Endothelial cell of umbilical vein (primary cell): Measurements from ENCODE around the gene CNKSR3. TPM values are rescaled to one million over a fixed set of nuclear protein-coding genes. Genes with fewer than 3 reads are reported as not detected.

Experiments used
- BruUV-seq: library from RNA; stranded (reverse); fragments of 400-500 nt; replicated peaks from 2 replicates; lab custom pipeline; 2021; lab: Mats Ljungman, UMichigan
- CTCF ChIA-PET: fragments of 300-600, 350-600 bp; sonication (Branson Sonifier 250); formaldehyde crosslinking; loops from one replicate; lab custom pipeline; 2021; ENCODE audit warnings: antibody characterized with exemption, inconsistent platforms; lab: Charles Lee
- POLR2A ChIA-PET: fragments of 300-600, 350-600 bp; sonication (Branson Sonifier 250); formaldehyde crosslinking; loops from one replicate; lab custom pipeline; 2021; ENCODE audit warnings: antibody characterized with exemption, inconsistent platforms; lab: Charles Lee
- DNase-seq: peaks from one replicate; pipeline ENCODE4 v3.0.0-alpha.2; 2011; ENCODE audit warnings: low read depth, low spot score
- FAIRE-seq: peaks from 2 replicates; lab custom pipeline; 2011; peaks lifted over from hg19 to GRCh38; lab: Jason Lieb, UNC
- H2AFZ ChIP-seq: 2 replicates; pipeline ENCODE4 v1.6.0; 2012; ENCODE audit warnings: low read depth, low read length, control low read depth, inconsistent platforms
- H3K27ac ChIP-seq: 2 replicates; pipeline ENCODE4 v1.5.1; 2011; ENCODE audit warnings: low read depth, mild to moderate bottlenecking, control low read depth, low read length, moderate library complexity; ENCODE audit not compliant: insufficient read depth
- H3K27me3 ChIP-seq, 2 experiments: 2 replicates each; pipeline versions ENCODE4 v1.6.0 to v1.6.1; 2011; ENCODE audit warnings: low read length in 2 of 2, mixed read lengths in 1 of 2; ENCODE audit not compliant: control insufficient read depth in 2 of 2, insufficient read depth in 2 of 2
- H3K36me3 ChIP-seq, 2 experiments: 2 replicates in 1 of 2; 3 replicates in 1 of 2; pipeline ENCODE4 v1.5.1; 2011; ENCODE audit warnings: low read length in 2 of 2, mild to moderate bottlenecking in 1 of 2, moderate library complexity in 1 of 2; ENCODE audit not compliant: control insufficient read depth in 2 of 2, insufficient read depth in 2 of 2; ENCODE audit errors: extremely low read depth in 1 of 2
- H3K4me1 ChIP-seq: 3 replicates; pipeline ENCODE4 v1.5.1; 2011; ENCODE audit warnings: mild to moderate bottlenecking, low read length; ENCODE audit not compliant: control insufficient read depth, insufficient read depth; ENCODE audit errors: extremely low read depth
- H3K4me2 ChIP-seq: 2 replicates; pipeline ENCODE4 v1.6.1; 2011; ENCODE audit warnings: low read length, control low read depth, mixed read lengths; ENCODE audit not compliant: insufficient read depth
- H3K4me3 ChIP-seq, 3 experiments: fragments of 200-600 bp in 1 of 3; sonication (generic), shearing (Covaris generic) in 1 of 3; replicated peaks in 1 of 3; 2 replicates each; pipeline ENCODE4 v1.5.1; 2011 to 2016; ENCODE audit warnings: control low read depth in 3 of 3, low read length in 3 of 3, mild to moderate bottlenecking in 2 of 3, inconsistent platforms in 1 of 3, low read depth in 1 of 3, moderate library complexity in 1 of 3; ENCODE audit not compliant: insufficient read depth in 1 of 3
- H3K79me2 ChIP-seq: 2 replicates; pipeline ENCODE4 v1.6.0; 2012; ENCODE audit warnings: low read length, inconsistent platforms; ENCODE audit not compliant: control insufficient read depth, insufficient read depth
- H3K9ac ChIP-seq: replicated peaks from 2 replicates; pipeline ENCODE3; 2011; ENCODE audit warnings: low read length, control low read depth; ENCODE audit not compliant: insufficient read depth; ENCODE audit errors: extremely low read depth
- H3K9me1 ChIP-seq: replicated peaks from 3 replicates; pipeline ENCODE4 v1.6.0; 2011; ENCODE audit warnings: mild to moderate bottlenecking, low read length; ENCODE audit not compliant: control insufficient read depth, insufficient read depth; ENCODE audit errors: extremely low read depth
- H3K9me3 ChIP-seq: replicated peaks from 2 replicates; pipeline ENCODE4 v1.5.1; 2012; ENCODE audit warnings: low read length, inconsistent platforms; ENCODE audit not compliant: control insufficient read depth, insufficient read depth
- H4K20me1 ChIP-seq: replicated peaks from 2 replicates; pipeline ENCODE3; 2011; ENCODE audit warnings: mild to moderate bottlenecking, low read length; ENCODE audit not compliant: control insufficient read depth, insufficient read depth; ENCODE audit errors: extremely low read depth
- CTCF ChIP-seq, 2 donors: IDR thresholded peaks; 1 replicate in 1 of 2; 2 replicates in 1 of 2; pipeline ENCODE4 v1.5.1; 2011; ENCODE audit warnings: low read length in 2 of 2, mild to moderate bottlenecking in 2 of 2, moderate library complexity in 2 of 2, control low read depth in 1 of 2, inconsistent platforms in 1 of 2, low read depth in 1 of 2; ENCODE audit not compliant: insufficient read depth in 1 of 2; ENCODE audit errors: extremely low read depth in 1 of 2
- EZH2 ChIP-seq: IDR thresholded peaks from 2 replicates; pipeline ENCODE4 v1.6.1; 2012; ENCODE audit warnings: borderline replicate concordance, low read depth, mild to moderate bottlenecking, moderate library complexity, low read length, inconsistent platforms; ENCODE audit not compliant: severe bottlenecking
- FOS ChIP-seq: IDR thresholded peaks from 2 replicates; pipeline ENCODE4 v1.6.1; 2011; ENCODE audit warnings: mild to moderate bottlenecking, low read length, moderate library complexity, borderline replicate concordance; ENCODE audit not compliant: insufficient read depth
- GATA2 ChIP-seq: IDR thresholded peaks from 2 replicates; pipeline ENCODE4 v1.7.0; 2011; ENCODE audit warnings: low read depth, mild to moderate bottlenecking, moderate library complexity, mixed read lengths, low read length; ENCODE audit not compliant: insufficient read length, insufficient read depth
- JUN ChIP-seq: IDR thresholded peaks from 2 replicates; pipeline ENCODE4 v1.6.1; 2011; ENCODE audit warnings: borderline replicate concordance, low read depth; ENCODE audit not compliant: insufficient read length, insufficient read depth
- MAX ChIP-seq: IDR thresholded peaks from 2 replicates; pipeline ENCODE4 v1.6.1; 2011; ENCODE audit not compliant: insufficient read depth, insufficient read length
- MYC ChIP-seq: IDR thresholded peaks from one replicate; pipeline ENCODE4 v1.6.1; 2011; ENCODE audit warnings: mild to moderate bottlenecking, low read depth, low read length
- POLR2A ChIP-seq: IDR thresholded peaks from 2 replicates; pipeline ENCODE4 v1.6.1; 2012; ENCODE audit warnings: low read depth, mild to moderate bottlenecking, control low read depth, low read length
- POLR2AphosphoS5 ChIP-seq: IDR thresholded peaks from 2 replicates; pipeline ENCODE4 v1.6.1; 2012; ENCODE audit warnings: low read depth, mild to moderate bottlenecking, control low read depth, low read length, moderate library complexity; ENCODE audit not compliant: insufficient read depth
- dilution Hi-C: fragments of 300-500 bp; cut with MboI; formaldehyde crosslinking; loops from one replicate; pipeline ENCODE4 v1.15.0; 2019; ENCODE audit warnings: low sequenced_read_pairs; ENCODE audit not compliant: extremely low pct_ligation_motif_present
- intact Hi-C: fragments of 100-400 bp; cut with micrococcal nuclease; formaldehyde crosslinking; loops from one replicate; pipeline ENCODE4 v1.10.0; 2022
- polyA plus RNA-seq, 4 experiments: library from polyadenylated mRNA; depleted of rRNA in 3 of 4; stranded (reverse) in 3 of 4; unstranded in 1 of 4; fragments of >200 nt; gene quantifications; 2 replicates each; pipeline versions ENCODE4 v1.2.1 to v1.2.3, GENCODE V29; 2011 to 2012; ENCODE audit warnings: missing spikeins in 1 of 4
- total RNA-seq: library from RNA; stranded (reverse); gene quantifications from 2 replicates; pipeline ENCODE4 v1.2.3, GENCODE V29; 2021

Gene CNKSR3
- total and polyA plus RNA-seq, 2 donors (not counting 3 experiments of a cell fraction or from before 2014, with no cell fraction given) = 2.3 to 15.6 TPM

DNA sequence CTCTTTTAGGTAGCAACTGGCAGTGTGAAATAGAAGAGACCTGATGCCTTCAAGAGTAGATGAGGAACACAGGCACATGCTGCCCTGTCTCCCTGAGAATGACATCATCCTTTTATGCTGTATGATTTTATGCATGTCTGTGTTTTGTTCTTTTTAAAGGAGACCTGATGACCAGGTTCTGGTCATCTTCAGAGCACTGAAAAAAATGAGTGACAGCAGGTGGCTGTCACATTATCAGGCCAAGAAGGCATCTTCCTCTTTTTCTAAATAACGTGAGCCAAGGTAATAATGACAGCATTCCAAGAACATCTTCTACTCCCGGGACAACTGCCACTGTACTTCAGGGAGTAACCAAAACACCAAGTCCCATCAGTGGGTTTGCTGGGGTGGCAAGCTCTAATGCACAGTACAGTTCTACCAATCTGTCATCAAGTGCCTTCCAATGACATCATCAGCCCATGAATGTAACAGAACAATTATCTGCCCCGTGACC is 28.9 kb downstream of the CNKSR3 start:
- Histone ChIP-seq H3K79me2 (no peaks in the 10 kb centered on the region), H3K27me3 (no peaks in the 10 kb centered on the region), H3K4me2 (no peak overlapping the region), H3K4me1 (peaks cover 13% of the 10 kb centered on the region), H3K27ac (no peak overlapping the region), H3K9me1 (no peaks in the 10 kb centered on the region), H4K20me1 (no peaks in the 10 kb centered on the region), H2AFZ (no peak overlapping the region), H3K9ac (no peak overlapping the region), H3K4me3 (no peak overlapping the region), H3K36me3 (no peaks in the 10 kb centered on the region), H3K9me3 (no peaks in the 10 kb centered on the region)
- BruUV-seq = no TSS peak
- no peak for FAIRE-seq
- TF ChIP-seq JUN (peak; percentile 2), POLR2A (no peak)
- intact Hi-C loops = loop anchor here (1.0 to 2.0 kb wide), 2 partner anchors 29 to 48 kb away; partner anchors contain the start of gene CNKSR3
- ChIA-PET POLR2A (no interaction called here), CTCF (no interaction called here)
- dilution Hi-C loops = no loop called here
- DNase-seq = no peak

- CTCF ChIA-PET = interaction anchor here (0.6 kb wide), 1 partner anchor 684 kb away, joined by 4 read pairs; no protein-coding TSS in a partner anchor
- Histone ChIP-seq H4K20me1 (no peaks in the 10 kb centered on the region), H3K9me3 (no peaks in the 10 kb centered on the region), H3K27ac (no peak overlapping the region), H3K4me2 (no peak overlapping the region), H2AFZ (no peak overlapping the region), H3K4me1 (peaks cover 13% of the 10 kb centered on the region), H3K79me2 (no peaks in the 10 kb centered on the region), H3K36me3 (no peaks in the 10 kb centered on the region), H3K27me3 (no peaks in the 10 kb centered on the region), H3K4me3 (no peak overlapping the region), H3K9ac (no peak overlapping the region), H3K9me1 (no peaks in the 10 kb centered on the region)
- intact Hi-C loops = no loop called here
- dilution Hi-C loops = no loop called here
- no TSS peak for BruUV-seq
- DNase-seq (peak; percentile 60), FAIRE-seq (no peak)
- TF ChIP-seq MAX (no peak), POLR2A (no peak), POLR2AphosphoS5 (no peak), FOS (no peak), GATA2 (no peak), MYC (no peak), JUN (no peak), EZH2 (no peak), CTCF (IDR thresholded peaks at IDR 0.05; ENCODE audit: extremely low read depth in 1 of 2, insufficient read depth in 1 of 2, low read depth in 1 of 2, low read length in 2 of 2) (no peak)
- POLR2A ChIA-PET = no interaction called here
Observed at GRCh38 chr6:154479771-154480639, 30.5 kb downstream of the CNKSR3 start.
